OCI-LY7 (cell line): ENCODE data around the gene ZBTB16. TPM values are rescaled to one million over a fixed set of nuclear protein-coding genes. Genes with fewer than 3 reads are reported as not detected.

Experiments used
- BruUV-seq: library from RNA; stranded (reverse); fragments of 400-500 nt; replicated peaks from 2 replicates; lab custom pipeline; 2021; lab: Mats Ljungman, UMichigan
- CTCF ChIA-PET: fragments of 300-600 bp; sonication (Branson Sonifier 250); formaldehyde crosslinking; loops from one replicate; lab custom pipeline; 2022; ENCODE audit warnings: antibody characterized with exemption; ENCODE audit not compliant: unreplicated experiment; lab: Charles Lee
- POLR2A ChIA-PET: fragments of 300-600 bp; sonication (Branson Sonifier 250); formaldehyde crosslinking; loops from one replicate; lab custom pipeline; 2022; ENCODE audit warnings: antibody characterized with exemption; lab: Charles Lee
- DNase-seq: peaks from one replicate; pipeline ENCODE4 v3.0.0-alpha.2; 2015; ENCODE audit warnings: low spot score
- H2AFZ ChIP-seq: fragments of 200-600 bp; sonication (generic), shearing (Covaris generic); 2 replicates; pipeline ENCODE4 v1.6.1; 2014; ENCODE audit warnings: mild to moderate bottlenecking, antibody characterized with exemption, low read length, moderate library complexity
- H3K27ac ChIP-seq: fragments of 200-600 bp; sonication (generic); 2 replicates; pipeline ENCODE4 v1.5.1; 2014; ENCODE audit warnings: mixed run types, low read depth, mild to moderate bottlenecking, moderate library complexity, low read length, inconsistent platforms; ENCODE audit not compliant: poor library complexity, severe bottlenecking
- H3K36me3 ChIP-seq: fragments of 200-600 bp; sonication (generic); 2 replicates; pipeline ENCODE4 v1.6.1; 2014; ENCODE audit warnings: mild to moderate bottlenecking, antibody characterized with exemption, low read length, moderate library complexity, mixed read lengths; ENCODE audit not compliant: insufficient read depth
- H3K4me1 ChIP-seq: fragments of 200-600 bp; sonication (generic); 2 replicates; pipeline ENCODE4 v1.5.1; 2014; ENCODE audit warnings: mild to moderate bottlenecking, low read length; ENCODE audit not compliant: insufficient read depth, poor library complexity, severe bottlenecking
- H3K4me2 ChIP-seq: fragments of 200-600 bp; sonication (generic); 2 replicates; pipeline ENCODE4 v1.6.1; 2014; ENCODE audit warnings: mild to moderate bottlenecking, low read length
- H3K4me3 ChIP-seq: fragments of 200-600 bp; sonication (generic); 2 replicates; pipeline ENCODE4 v1.5.1; 2014; ENCODE audit warnings: mild to moderate bottlenecking, low read depth, low read length; ENCODE audit not compliant: poor library complexity, severe bottlenecking
- H3K79me2 ChIP-seq: fragments of 200-600 bp; sonication (generic); 2 replicates; pipeline ENCODE4 v1.6.1; 2016; ENCODE audit warnings: low read depth, mild to moderate bottlenecking, low read length, moderate library complexity, mixed read lengths; ENCODE audit not compliant: insufficient read depth
- H3K9me2 ChIP-seq: fragments of 200-600 bp; sonication (generic); 2 replicates; pipeline ENCODE4 v1.6.1; 2016; ENCODE audit warnings: mild to moderate bottlenecking, low read length, mixed read lengths; ENCODE audit not compliant: insufficient read depth
- H3K9me3 ChIP-seq: fragments of 200-600 bp; sonication (generic); 2 replicates; pipeline ENCODE4 v1.6.1; 2014; ENCODE audit warnings: mild to moderate bottlenecking, mixed run types, low read length, mixed read lengths
- H4K20me1 ChIP-seq: fragments of 200-600 bp; sonication (generic); 2 replicates; pipeline ENCODE4 v1.6.1; 2014; ENCODE audit warnings: mild to moderate bottlenecking, antibody characterized with exemption, low read length, moderate library complexity, mixed read lengths; ENCODE audit not compliant: insufficient read depth
- CTCF ChIP-seq: fragments of 200-600 bp; sonication (generic); conservative IDR thresholded peaks from 2 replicates; pipeline ENCODE4 v1.5.1; 2014; ENCODE audit warnings: mild to moderate bottlenecking, antibody characterized with exemption, low read length, moderate library complexity, mixed read lengths
- EZH2phosphoT487 ChIP-seq: fragments of 200-600 bp; sonication (generic); IDR thresholded peaks from 2 replicates; pipeline ENCODE4 v1.6.1; 2018; ENCODE audit warnings: low read depth, borderline replicate concordance, mild to moderate bottlenecking, mixed run types, antibody characterized with exemption, low read length, moderate library complexity, mixed read lengths
- intact Hi-C: fragments of 100-400 bp; cut with micrococcal nuclease; formaldehyde crosslinking; loops from one replicate; pipeline ENCODE4 v1.10.0; 2022; ENCODE audit not compliant: unreplicated experiment
- total RNA-seq, 2 experiments: library from RNA; depleted of rRNA in 1 of 2; stranded (reverse); fragments of >200 nt in 1 of 2; shearing (Covaris generic) in 1 of 2; gene quantifications; 2 replicates each; pipeline ENCODE4 v1.2.3, GENCODE V29; 2014 to 2022

The ZBTB16 gene
- total RNA-seq, 2 experiments from 2014 or later, result not detected

GRCh38 chr11:114181752-114182151 is 122.2 kb downstream of the ZBTB16 start:
- no TSS peak for BruUV-seq
- no peak for DNase-seq
- Histone ChIP-seq H3K27ac (no peak overlapping the region), H3K79me2 (no peaks in the 10 kb centered on the region), H3K9me2 (no peaks in the 10 kb centered on the region), H3K4me3 (no peak overlapping the region), H3K9me3 (no peaks in the 10 kb centered on the region), H3K4me2 (no peak overlapping the region), H3K4me1 (peaks cover 37% of the 10 kb centered on the region), H2AFZ (no peak overlapping the region), H4K20me1 (no peaks in the 10 kb centered on the region), H3K36me3 (no peaks in the 10 kb centered on the region)
- intact Hi-C loops, result loop anchor here (2.0 to 5.0 kb wide), 2 partner anchors 81 to 145 kb away; no protein-coding TSS in a partner anchor
- POLR2A ChIA-PET, result interaction anchor here (2.1 kb wide), 1 partner anchor 12 kb away, joined by 8 read pairs; no protein-coding TSS in a partner anchor
- CTCF ChIA-PET, result interaction anchor here (0.6 kb wide), 2 partner anchors 187 kb away, joined by 3 read pairs; no protein-coding TSS in a partner anchor
- no peak for TF ChIP-seq CTCF
- no peak for TF ChIP-seq EZH2phosphoT487

GRCh38 chr11:114182471-114183043 is 123.0 kb downstream of the ZBTB16 start:
- TF ChIP-seq CTCF, result no peak
- no peak for TF ChIP-seq EZH2phosphoT487
- DNase-seq, result no peak
- BruUV-seq, result no TSS peak
- Histone ChIP-seq H3K36me3 (no peaks in the 10 kb centered on the region), H2AFZ (peak overlapping the region; percentile 86), H3K27ac (no peak overlapping the region), H3K9me2 (no peaks in the 10 kb centered on the region), H3K4me1 (peaks cover 45% of the 10 kb centered on the region), H3K9me3 (no peaks in the 10 kb centered on the region), H3K79me2 (no peaks in the 10 kb centered on the region), H4K20me1 (no peaks in the 10 kb centered on the region), H3K4me3 (no peak overlapping the region), H3K4me2 (peak overlapping the region; percentile 36; the same call in 1 of the 2 replicates)
- ChIA-PET POLR2A (interaction anchor here (1.0 to 2.1 kb wide), 5 partner anchors 11 to 309 kb away, joined by 3 to 8 read pairs (median 4); no protein-coding TSS in a partner anchor), CTCF (interaction anchor here (0.6 kb wide), 1 partner anchor 187 kb away, joined by 3 read pairs; no protein-coding TSS in a partner anchor)
- intact Hi-C loops, result loop anchor here (5.0 kb wide), 1 partner anchor 80 kb away; no protein-coding TSS in a partner anchor

GRCh38 chr11:114183044-114183511 is 123.6 kb downstream of the ZBTB16 start:
- no peaks in the 10 kb centered on the region for H3K9me3 ChIP-seq
- H3K79me2 ChIP-seq, result no peaks in the 10 kb centered on the region
- H4K20me1 ChIP-seq, result no peaks in the 10 kb centered on the region
- H3K4me2 ChIP-seq, result peak overlapping the region; percentile 36; the same call in 1 of the 2 replicates
- H2AFZ ChIP-seq, result peak overlapping the region; percentile 86
- no peak for TF ChIP-seq CTCF
- TF ChIP-seq EZH2phosphoT487, result no peak
- intact Hi-C loops, result loop anchor here (5.0 kb wide), 1 partner anchor 79 kb away; no protein-coding TSS in a partner anchor
- no peaks in the 10 kb centered on the region for H3K9me2 ChIP-seq
- POLR2A ChIA-PET, result interaction anchor here (0.9 to 2.1 kb wide), 6 partner anchors 8 to 310 kb away, joined by 3 to 8 read pairs (median 4); no protein-coding TSS in a partner anchor
- no peaks in the 10 kb centered on the region for H3K36me3 ChIP-seq
- CTCF ChIA-PET, result no interaction called here
- peaks cover 47% of the 10 kb centered on the region for H3K4me1 ChIP-seq
- H3K27ac ChIP-seq, result no peak overlapping the region
- H3K4me3 ChIP-seq, result no peak overlapping the region
- DNase-seq, result peak; percentile 56
- BruUV-seq, result no TSS peak
